Fibroblast of skin of right quadriceps (primary cell): Measurements from ENCODE around the gene TNK2.
"Not testable (repeated sequence)": the region's sequence is repeated elsewhere in the genome, so short reads cannot be mapped to it uniquely, and the experiment has no call there.

ENCODE experiments used
- DNase-seq: peaks from one replicate; pipeline ENCODE4 v3.0.0-alpha.2; 2013

The TNK2 gene

DNA sequence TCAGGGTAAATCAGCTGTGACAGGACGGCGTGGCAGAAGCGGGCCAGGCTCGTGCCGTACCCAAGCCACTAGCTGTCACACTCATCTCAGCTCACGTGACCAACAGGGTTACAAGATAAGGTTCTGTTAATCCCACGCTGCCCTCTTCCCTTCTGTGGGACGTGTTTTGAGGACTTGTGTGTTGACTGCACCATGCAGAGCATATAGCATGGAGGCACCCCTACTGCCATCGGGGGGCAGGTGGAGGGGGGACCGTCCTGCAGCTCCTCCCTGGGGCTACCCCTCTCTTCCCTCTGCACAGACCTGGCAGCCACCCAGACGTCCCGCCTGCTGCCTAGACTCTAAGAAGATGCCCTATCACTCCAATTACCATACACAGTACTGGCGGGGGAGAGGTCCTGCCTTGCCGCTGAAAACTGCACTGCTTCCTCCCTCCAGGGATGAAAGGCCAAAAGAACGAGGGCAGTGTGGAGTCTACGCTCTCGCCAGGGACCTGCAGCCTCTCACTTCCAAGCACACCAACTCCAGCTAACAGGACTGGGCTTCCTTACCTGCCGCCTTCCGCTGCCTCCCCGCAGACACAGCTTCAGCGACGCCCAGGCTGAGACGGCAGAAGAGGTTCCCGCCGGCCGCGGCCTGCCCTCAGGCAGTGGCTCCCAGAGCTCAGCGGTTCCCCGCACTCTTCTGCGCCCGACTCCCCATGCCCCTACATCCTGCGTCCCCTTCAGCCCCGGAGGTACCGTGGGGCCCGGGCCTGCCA, at the start of gene TNK2:
TSS of gene TNK2 (minus strand) at position 618 of the 760 bp plus-strand sequence. CDS start 19,963 bp downstream, outside the sequence.
- no peak for DNase-seq

DNA sequence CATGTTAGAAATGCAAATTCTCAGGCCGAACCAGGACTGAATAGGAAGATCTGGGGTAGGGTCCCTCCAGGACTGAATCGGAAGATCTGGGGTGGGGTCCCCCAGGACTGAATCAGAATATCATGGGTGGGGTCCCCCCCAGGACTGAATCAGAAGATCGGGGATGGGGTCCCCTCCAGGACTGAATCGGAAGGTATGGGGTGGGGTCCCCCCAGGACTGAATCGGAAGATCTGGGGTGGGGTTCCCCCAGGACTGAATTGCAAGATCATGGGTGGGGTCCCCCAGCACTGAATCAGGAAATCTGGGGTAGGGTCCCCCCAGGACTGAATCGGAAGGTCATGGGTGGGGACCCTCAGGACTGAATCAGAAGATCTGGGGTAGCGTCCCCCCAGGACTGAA, 48.2 kb upstream of the TNK2 start:
- DNase-seq = no peak

DNA sequence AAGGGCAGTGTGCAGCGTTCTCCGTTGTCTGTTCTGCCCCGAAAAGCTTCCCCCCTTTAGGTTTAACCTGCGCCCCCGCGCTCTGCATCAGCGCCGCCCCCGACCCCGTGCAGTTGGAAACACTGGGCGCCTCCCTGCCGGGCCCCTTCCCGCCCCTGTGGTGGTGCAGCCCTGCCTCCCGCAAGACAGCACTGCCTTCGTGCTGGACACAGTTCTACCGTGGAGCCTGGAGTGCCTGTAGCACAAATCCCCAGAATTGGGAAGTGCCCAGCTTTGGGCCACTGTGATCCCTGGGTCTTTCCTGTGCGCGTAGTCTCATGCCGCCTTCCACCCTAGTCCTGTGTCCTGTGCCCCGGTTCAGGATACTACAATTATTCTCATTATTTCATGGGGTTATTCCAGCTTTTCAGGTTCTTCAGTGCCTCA, 47.1 kb upstream of the TNK2 start:
- DNase-seq = not testable (repeated sequence)

DNA sequence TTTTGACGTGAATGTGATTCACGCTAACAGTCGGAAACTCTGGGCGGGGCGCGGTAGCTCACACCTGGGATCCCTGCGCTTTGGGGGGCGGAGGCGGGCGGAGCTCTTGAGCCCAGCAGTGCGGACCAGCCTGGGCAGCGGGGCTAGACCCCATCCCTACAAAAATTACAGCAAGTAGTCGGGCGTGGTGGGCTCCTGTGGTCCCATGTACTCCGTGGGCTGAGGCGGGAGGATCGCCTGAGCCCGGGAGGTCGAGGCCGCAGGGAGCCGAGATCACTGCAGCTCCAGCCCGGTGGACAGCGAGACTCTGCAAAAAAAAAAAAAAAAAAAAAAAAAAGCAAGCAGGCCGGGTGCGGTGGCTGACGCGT, 46.4 kb upstream of the TNK2 start:
- not testable (repeated sequence) for DNase-seq

DNA sequence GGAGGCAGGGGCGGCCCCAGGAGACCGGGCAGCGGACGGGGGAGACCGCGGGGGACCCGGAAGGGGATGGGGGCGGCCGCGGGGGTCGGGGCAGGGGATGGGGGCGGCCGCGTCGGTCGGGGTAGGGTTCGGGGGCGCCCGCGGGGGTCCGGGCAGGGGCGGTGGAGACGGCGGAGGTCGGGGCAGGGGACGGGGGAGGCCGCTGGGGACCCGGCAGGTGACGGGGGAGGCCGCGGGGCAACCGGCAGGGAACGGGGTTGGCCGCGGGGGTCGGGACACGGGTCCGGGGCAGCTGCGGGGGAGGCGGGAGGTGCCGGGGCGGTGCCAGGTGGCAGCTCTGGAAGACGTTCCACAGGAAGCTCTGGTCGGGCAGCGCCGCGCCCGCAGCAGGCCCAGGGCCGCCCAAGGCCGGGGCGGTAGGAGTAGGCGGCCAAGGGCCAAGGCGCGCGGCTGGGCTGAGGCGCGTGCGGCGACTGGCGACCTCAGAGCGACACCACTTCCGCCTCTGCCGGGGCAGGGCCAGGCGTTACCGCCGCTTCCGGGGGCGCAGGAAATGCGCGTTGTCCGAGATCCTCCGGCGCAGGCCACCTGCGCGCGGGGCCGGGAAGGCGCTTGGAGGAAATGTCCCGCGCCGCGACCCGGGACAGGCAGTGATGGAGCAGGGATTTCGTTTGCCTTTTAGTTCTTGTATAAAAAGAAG, 45.9 kb upstream of the TNK2 start:
- not testable (repeated sequence) for DNase-seq

DNA sequence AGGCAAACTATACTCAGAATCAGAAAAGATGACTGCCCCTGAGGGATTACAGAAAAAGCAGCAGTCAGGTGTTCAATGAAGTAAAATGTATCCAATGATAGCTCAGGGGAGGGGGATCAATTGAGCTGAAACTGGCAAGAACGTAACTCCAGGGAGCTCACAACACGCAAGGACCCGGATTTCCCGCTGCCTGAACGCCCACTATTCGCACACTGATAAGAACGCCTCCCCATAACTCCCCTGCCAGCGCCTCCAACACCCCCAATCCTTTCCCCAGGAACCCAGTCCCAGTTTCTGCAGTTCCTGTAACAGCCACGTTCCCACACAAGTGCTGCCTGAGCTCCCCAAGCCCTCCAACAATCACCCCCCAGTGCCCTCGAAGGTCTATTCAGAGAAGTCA, 44.2 kb upstream of the TNK2 start:
- DNase-seq = not testable (repeated sequence)

DNA sequence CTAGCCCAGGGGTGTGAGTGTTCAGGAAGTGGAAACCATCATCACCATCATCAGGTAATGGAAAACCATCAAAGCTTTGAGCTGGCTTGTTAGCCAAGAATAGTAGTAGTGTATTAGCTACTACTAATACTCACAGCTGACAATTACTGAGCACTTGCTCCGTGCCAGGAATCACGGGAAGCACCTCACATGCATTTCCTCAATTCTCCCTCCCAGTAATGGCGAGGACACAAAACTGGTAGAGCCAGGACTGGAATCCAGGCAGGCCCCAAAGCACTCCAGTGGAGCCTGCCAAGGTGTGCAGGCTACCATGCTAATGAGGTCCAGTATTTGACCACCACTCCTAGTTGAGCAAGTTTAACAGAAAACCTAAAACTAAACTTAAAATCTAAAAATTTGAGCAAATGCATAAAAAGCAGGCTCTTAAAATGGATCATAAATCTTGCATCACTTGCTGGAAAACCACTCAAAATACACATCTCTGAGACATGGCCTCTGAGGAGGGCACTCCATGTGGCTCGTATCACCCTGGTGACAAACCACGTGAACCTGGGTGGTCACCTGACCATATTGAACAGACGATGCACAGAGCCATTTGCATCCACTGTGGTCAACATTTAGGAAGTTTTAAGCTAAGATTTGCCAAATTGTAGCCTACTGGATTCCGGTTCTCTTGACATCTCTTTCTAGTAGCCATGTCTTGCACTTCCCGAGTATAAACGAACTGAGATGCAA, 43.3 kb upstream of the TNK2 start:
- not testable (repeated sequence) for DNase-seq

DNA sequence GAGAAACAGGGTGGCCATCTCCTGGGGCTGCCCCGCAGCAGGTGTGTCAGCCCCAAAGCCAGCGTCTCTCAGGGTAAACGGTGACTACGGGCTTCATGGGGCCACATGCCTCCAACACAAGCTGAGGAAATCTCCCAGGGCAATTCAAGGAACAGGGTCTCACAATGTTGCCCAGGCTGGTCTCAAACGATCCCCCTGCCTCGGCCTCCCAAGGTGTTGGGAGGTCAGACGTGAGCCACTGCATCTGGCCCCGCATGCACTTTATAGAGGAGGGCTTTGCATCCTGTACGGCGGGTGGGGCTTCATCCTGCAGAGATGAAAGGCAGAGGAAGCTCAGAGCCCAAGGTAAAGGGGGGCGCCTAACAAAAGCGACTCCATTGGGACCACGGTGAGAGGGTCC, 42.4 kb upstream of the TNK2 start:
- not testable (repeated sequence) for DNase-seq

DNA sequence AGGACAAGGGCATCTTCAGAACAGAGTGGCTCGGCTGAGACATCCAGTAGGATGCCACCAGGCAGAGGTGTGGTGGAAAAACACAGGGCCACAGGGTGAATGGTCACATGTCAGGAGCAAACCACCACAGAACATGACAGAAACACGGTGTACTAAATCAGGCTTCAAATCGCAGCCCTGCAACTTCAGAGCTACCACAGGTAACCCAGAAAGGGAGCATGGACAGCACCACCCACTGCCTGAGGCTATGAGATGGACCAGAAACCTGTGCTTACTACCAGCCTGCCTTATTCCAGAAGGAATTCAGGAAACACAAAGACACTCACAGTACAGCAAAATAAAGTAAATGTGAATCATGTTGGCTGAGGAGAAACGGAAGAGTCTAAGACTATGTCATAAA, 41.8 kb upstream of the TNK2 start:
- DNase-seq = not testable (repeated sequence)

DNA sequence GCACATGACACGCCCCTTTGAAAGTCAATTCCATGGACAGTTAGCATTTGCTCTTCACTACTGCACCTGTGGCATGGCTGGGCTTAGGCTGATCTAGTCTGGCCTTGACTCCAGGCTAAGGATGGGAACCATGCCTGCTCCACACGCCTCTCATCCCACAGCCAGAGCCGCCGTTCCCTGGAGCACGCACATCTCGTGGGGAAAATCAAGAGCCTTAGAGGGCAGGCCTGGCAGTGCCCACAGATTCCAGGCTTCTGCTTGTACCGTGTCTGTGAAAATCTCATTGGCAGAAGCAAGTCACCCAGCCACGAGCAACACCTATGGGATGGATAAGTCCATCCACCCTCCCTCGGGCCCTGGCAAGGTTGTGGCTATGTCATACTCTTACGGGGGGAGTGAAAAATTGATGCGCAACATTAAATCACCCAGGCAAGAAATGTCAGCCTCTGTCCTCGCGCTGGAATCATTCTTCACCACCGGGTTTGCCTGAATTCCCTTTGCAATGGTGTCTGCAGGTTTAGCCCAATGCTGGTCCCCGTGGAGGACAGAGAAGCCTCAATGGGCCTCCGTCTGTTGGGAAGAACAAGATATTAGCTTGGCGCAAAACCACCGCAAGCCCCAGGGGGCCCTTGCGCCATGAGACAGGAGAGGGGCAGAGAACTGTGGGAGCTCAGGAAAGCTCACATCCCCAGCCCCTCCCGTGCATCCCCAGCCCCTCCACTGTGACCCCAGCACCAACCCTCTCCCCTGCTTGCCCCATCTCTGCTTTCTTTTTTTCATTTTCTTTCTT, 38.8 kb upstream of the TNK2 start:
- not testable (repeated sequence) for DNase-seq

DNA sequence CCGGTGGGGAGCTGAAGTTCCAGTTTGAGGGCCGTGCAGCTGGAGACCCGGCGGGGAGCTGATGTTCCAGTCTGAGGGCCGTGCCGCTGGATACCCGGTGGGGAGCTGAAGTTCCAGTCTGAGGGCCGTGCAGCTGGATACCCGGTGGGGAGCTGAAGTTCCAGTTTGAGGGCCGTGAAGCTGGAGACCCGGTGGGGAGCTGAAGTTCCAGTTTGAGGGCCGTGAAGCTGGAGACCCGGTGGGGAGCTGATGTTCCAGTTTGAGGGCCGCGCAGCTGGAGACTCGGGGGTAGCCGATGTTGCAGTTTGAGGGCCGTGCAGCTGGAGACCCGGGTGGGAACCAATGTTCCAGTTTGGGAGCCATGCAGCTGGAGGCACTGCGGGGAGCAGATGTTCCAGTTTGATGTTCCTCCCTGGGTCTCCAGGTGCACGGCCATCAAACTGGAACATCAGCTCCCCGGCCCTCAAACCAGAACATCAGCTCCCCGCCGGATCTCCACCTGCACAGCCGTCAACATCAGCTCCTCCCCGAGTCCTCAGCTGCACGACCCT, 33.0 kb upstream of the TNK2 start:
- DNase-seq = not testable (repeated sequence)

DNA sequence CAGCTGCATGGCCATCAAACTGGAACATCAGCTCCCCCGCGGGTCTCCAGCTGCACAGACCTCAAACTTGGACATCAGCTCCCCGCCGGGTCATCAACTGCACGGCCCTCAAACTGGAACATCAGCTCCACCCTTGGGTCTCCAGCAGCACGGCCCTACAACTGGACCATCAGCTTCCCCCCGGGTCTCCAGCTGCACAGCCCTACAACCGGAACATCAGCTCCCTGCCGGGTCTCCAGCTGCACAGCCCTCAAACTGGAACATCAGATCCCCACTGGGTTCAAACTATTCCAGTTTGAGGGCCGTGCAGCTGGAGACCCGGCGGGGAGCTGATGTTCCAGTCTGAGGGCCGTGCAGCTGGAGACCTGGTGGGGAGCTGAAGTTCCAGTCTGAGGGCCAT, 32.5 kb upstream of the TNK2 start:
- DNase-seq = not testable (repeated sequence)

DNA sequence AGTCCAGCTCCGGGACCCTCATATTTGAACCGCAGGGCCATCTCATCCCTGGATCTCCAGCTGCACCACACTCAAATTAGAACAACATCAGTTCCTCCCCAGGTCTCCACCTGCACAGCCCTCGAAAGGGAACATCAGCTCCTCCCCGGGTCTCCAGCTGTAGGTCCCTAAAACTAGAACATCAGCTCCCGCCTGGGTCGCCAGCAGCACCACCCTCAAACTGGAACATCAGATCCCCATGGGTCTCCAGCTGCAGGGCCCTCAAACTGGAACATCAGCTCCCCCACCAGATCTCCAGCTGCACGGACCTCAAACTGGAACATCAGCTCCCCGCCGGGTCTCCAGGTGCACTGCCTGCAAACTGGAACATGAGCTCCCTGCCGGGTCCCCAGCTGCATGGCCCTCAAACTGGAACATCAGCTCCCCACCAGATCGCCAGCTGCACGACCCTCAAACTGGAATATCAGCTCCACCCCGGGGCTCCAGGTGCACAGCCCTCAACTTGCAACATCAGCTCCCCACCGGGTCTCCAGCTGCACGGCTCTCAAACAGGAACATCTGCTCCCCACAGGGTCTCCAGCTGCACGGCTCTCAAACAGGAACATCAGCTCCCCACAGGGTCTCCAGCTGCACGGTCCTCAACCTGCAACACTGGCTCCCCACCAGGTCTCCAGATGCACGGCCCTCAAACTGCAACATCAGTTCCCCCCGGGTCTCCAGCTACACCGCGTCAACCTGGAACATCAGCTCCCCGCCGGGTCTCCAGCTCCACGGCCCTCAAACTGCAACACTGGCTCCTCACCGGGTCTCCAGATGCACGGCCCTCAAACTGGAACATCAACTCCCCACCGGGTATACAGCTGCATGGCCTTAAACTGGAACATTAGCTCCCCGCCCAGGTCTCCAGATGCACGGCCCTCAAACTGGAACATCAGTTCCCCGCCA, 31.4 kb upstream of the TNK2 start:
- DNase-seq = not testable (repeated sequence)

DNA sequence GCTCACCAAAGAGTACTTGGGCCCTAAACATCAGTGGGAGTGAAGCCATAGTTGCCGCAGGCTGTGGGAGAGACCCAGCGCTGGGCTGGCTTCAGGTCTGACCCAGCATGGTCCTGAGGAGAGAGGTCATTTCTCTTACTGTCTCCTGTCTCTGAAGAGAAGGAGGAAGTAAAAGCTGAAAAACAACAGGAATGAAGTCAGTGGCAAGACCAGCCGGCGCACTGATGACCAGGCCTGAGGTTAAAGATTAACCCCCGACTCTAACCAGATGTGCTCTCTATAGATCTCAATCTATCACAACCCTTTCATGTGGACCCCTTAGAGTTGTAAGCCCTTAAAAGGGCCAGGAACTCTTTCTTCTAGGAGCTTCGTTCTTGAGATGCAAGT, 24.7 kb upstream of the TNK2 start:
- not testable (repeated sequence) for DNase-seq

DNA sequence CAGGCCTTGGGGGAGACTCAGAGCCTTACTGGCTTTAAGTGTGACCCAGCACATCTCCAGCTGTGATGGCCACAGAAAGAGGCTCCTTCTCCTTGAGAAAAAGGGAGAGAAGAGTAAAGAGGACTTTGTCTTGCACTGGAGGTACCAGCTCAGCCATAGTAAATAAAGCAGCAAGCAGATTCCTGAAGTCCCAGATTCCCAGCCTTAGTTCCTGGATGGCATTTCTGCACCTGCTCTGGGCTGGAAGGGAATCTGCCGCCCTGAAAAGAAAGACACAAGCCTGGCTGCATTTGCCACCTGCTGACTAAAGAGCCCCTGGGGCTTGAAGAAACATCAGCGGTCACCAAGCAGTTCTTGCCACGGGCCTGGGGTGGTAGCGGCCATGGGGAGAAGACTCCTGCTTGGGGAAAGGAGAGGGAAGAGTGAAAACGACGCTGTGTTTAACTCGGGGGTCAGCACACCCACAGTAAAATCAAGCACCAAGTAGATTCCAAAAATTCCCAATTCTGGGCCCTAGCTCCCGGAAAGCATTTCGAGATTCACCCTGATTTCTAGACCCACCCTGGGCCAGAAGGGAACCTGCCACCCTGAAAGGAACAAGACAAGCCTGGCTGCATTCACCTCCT, 24.2 kb upstream of the TNK2 start:
- DNase-seq = no peak

DNA sequence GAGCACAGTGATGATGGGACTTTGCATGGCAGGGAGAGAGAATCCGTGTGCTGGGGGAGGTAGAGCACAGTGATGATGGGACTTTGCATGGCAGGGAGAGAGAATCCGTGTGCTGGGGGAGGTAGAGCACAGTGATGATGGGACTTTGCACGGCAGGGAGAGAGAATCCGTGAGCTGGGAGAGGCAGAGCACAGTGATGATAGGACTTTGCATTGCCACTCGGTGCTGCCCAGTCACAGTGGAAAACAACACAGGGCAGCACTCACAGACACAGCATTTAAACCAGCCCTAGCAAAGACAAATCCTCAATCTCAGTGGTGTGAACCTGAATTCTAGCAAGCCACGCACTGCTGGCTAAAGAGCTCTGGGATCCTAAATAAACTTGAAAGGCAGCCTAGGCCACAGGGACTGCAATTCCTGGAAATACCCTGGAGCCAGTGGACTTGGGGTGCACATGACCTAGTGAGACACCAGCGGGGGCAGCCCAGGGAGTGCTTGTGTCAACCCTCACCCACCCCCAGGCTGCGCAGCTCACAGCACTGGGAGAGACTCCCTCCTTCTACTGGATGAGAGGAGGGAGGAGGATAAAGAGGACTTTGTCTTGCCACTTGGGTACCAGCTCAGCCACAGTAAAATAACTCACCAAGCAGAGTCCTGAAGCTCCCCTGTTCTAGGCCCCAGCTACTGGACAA, 23.4 kb upstream of the TNK2 start:
- no peak for DNase-seq

DNA sequence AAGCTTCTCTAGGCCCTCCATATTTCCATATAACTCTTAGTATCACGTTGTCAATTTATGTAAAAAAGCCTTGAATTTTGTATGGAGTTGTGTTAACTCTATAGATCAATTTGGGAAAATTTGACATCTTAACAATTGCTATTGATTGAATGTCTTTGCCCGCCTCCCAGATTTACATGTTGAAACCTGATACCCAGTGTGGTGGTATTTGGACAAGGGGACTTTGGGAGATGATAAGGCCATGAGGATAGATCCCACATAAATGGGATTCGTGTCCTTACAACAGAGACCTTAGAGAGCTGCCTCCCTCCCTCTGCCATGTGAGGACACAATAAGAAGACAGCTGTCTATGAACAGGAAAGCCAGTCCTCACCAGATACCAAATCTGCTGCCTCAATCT, 21.1 kb upstream of the TNK2 start:
- DNase-seq = no peak

DNA sequence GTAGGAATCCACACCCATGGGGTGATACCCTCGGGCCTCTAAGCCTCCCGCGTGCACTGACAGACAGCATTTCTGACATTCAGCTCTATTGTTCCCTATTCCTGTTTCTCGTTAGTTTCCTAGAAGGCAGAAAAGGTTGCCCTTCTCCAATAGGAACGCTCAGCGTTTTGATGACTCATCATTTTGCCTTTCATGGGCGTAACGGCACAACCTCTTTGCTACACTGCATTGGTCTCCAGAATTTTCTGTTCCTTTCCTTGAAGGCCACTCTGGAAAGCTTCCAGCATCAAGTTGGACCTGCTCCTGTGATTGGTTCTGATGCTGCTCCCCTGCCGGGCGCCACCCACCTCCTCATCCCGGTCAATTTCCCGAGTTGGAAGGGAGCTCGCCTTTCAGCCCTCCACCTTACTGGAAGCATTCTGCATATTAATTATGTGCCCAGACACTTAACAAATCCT, 13.0 kb upstream of the TNK2 start:
- DNase-seq = no peak

DNA sequence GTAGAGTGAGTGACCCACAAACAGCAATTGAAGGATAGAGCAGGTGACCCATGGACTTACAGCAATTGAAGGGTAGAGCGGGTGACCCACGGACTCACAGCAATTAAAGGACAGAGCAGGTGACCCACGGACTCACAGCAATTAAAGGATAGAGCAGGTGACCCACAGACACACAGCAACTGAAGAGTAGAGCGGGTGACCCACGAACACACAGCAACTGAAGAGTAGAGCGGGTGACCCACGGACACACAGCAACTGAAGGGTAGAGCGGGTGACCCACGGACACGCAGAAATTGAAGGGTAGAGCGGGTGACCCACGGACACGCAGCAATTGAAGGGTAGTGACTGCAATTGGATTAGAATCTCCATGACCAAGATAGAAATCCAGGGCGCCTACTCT, 9.8 kb upstream of the TNK2 start:
- no peak for DNase-seq

DNA sequence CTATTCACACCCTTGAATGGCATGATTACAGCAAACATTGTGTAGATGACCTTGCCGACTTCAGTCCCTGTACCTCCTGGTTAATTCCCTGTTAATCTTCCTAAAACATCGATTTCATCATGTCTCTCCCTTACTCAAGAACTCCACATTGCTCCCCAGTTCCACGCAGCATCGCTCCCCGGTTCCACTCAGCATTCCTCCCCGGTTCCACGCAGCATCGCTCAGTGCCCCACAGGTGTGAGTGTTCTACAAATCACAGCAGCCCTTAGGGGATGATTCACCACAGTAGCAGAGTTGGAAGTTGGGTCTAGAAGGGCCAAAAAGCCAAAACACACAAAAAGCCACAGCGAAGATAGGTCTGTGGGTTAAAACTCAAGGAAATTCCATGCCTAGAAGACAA, 8.6 kb upstream of the TNK2 start:
- DNase-seq = no peak
